ENCODE measurements around the gene EIF1. TPM values are rescaled to one million over a fixed set of nuclear protein-coding genes. Genes with fewer than 3 reads are reported as not detected.

The EIF1 gene
- total RNA-seq, 1 experiment from 2014 or later = 481 TPM

DNA sequence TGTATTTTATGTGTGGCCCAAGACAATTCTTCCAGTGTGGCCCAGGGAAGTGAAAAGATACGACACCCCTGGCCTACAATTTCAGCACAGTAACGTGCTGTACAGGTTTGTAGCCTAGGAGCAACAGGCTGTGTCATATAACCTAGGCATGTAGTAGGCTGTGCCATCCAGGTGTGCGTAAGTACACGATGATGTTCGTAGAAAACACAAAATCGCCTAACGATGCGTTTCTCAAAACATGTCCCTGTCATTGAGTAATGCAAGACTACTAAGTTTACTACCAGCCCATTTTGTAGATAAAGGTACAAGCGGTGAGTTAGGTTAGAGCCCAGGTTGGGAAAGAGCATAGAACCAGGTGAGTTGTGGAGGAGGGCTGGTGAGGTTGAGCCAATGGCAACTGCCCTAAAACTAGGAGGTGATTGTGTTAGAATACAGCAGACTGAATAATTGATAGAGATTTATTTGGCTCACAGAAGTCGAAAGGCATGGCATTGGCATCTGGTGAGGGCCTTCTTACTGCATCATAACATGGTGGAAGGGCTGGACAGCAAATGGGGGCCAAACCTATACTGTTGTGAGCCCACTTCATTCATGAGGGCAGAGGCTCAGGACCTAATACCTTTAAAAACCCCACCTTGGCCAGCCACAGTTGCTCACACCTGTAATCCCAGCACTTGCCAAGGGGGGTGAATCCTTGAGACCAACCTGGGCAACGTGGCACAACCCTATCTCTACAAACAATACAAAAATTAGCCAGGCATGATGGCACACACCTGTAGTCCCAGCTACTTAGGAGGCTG is 4.2 kb downstream of the EIF1 start (continued):
- TF ChIP-seq, protein P1, sequence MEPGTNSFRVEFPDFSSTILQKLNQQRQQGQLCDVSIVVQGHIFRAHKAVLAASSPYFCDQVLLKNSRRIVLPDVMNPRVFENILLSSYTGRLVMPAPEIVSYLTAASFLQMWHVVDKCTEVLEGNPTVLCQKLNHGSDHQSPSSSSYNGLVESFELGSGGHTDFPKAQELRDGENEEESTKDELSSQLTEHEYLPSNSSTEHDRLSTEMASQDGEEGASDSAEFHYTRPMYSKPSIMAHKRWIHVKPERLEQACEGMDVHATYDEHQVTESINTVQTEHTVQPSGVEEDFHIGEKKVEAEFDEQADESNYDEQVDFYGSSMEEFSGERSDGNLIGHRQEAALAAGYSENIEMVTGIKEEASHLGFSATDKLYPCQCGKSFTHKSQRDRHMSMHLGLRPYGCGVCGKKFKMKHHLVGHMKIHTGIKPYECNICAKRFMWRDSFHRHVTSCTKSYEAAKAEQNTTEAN (CRISPR knock-in tag; IDR thresholded peaks at IDR 0.05) = no peak
- no peak for TF ChIP-seq TEAD4 (CRISPR knock-in tag; IDR thresholded peaks at IDR 0.05)
- TF ChIP-seq FOXK1 (CRISPR knock-in tag; IDR thresholded peaks at IDR 0.05) = no peak
- TF ChIP-seq ZNF232 (CRISPR knock-in tag; IDR thresholded peaks at IDR 0.05) = no peak
- TF ChIP-seq, protein P2, sequence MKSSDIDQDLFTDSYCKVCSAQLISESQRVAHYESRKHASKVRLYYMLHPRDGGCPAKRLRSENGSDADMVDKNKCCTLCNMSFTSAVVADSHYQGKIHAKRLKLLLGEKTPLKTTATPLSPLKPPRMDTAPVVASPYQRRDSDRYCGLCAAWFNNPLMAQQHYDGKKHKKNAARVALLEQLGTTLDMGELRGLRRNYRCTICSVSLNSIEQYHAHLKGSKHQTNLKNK (CRISPR knock-in tag; IDR thresholded peaks at IDR 0.05) = peak; percentile 49; the same call in 1 of the 2 replicates
- TF ChIP-seq PRRX2 (CRISPR knock-in tag; IDR thresholded peaks at IDR 0.05) = peak; percentile 85
- no peak for TF ChIP-seq ZNF317 (CRISPR knock-in tag; IDR thresholded peaks at IDR 0.05; ENCODE audit: borderline replicate concordance, low read depth)
- TF ChIP-seq ZNF281 (CRISPR knock-in tag; IDR thresholded peaks at IDR 0.05) = no peak
- no peak for TF ChIP-seq ARID4B (CRISPR knock-in tag; IDR thresholded peaks at IDR 0.05; ENCODE audit: borderline replicate concordance)
- no peak for TF ChIP-seq MLX (CRISPR knock-in tag; IDR thresholded peaks at IDR 0.05)
- no peak for TF ChIP-seq ZNF263 (CRISPR knock-in tag; IDR thresholded peaks at IDR 0.05; ENCODE audit: low read depth)
- 0 out of 2 replicates have a peak, but pooled peaks have one; percentile 53 for TF ChIP-seq PREB (CRISPR knock-in tag; IDR thresholded peaks at IDR 0.05; ENCODE audit: borderline replicate concordance)
- TF ChIP-seq NFE2L1 (CRISPR knock-in tag; IDR thresholded peaks at IDR 0.05) = 0 out of 2 replicates have a peak, but pooled peaks have one; percentile 13
- no peak for TF ChIP-seq ATF1 (CRISPR knock-in tag; IDR thresholded peaks at IDR 0.05)
- no peak for TF ChIP-seq ZNF219 (CRISPR knock-in tag; IDR thresholded peaks at IDR 0.05; ENCODE audit: borderline replicate concordance)
- TF ChIP-seq, protein P3, sequence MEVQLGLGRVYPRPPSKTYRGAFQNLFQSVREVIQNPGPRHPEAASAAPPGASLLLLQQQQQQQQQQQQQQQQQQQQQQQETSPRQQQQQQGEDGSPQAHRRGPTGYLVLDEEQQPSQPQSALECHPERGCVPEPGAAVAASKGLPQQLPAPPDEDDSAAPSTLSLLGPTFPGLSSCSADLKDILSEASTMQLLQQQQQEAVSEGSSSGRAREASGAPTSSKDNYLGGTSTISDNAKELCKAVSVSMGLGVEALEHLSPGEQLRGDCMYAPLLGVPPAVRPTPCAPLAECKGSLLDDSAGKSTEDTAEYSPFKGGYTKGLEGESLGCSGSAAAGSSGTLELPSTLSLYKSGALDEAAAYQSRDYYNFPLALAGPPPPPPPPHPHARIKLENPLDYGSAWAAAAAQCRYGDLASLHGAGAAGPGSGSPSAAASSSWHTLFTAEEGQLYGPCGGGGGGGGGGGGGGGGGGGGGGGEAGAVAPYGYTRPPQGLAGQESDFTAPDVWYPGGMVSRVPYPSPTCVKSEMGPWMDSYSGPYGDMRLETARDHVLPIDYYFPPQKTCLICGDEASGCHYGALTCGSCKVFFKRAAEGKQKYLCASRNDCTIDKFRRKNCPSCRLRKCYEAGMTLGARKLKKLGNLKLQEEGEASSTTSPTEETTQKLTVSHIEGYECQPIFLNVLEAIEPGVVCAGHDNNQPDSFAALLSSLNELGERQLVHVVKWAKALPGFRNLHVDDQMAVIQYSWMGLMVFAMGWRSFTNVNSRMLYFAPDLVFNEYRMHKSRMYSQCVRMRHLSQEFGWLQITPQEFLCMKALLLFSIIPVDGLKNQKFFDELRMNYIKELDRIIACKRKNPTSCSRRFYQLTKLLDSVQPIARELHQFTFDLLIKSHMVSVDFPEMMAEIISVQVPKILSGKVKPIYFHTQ (CRISPR knock-in tag; IDR thresholded peaks at IDR 0.05) = peak; percentile 80; the same call in 1 of the 2 replicates
- TF ChIP-seq, protein P4, sequence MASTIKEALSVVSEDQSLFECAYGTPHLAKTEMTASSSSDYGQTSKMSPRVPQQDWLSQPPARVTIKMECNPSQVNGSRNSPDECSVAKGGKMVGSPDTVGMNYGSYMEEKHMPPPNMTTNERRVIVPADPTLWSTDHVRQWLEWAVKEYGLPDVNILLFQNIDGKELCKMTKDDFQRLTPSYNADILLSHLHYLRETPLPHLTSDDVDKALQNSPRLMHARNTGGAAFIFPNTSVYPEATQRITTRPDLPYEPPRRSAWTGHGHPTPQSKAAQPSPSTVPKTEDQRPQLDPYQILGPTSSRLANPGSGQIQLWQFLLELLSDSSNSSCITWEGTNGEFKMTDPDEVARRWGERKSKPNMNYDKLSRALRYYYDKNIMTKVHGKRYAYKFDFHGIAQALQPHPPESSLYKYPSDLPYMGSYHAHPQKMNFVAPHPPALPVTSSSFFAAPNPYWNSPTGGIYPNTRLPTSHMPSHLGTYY (CRISPR knock-in tag; IDR thresholded peaks at IDR 0.05) = peak; percentile 70

Data from WTC11 (cell line).